HepG2 (cell line): ENCODE results near the gene POGK. TPM values are rescaled to one million over a fixed set of nuclear protein-coding genes. Genes with fewer than 3 reads are reported as not detected.

Source experiments
- ATAC-seq: fragments of 200-7000 bp; cut with Tn5 transposase; 3 replicates; pipeline ENCODE4 v1.9.1; 2020; ENCODE audit warnings: mild to moderate bottlenecking, moderate library complexity
- BruUV-seq: library from RNA; stranded (reverse); fragments of 400-500 nt; replicated peaks from 2 replicates; lab custom pipeline; 2021; lab: Mats Ljungman, UMichigan
- CTCF ChIA-PET: fragments of 300-600 bp; formaldehyde crosslinking; extraction: SDS; loops from one replicate; lab custom pipeline; 2021; ENCODE audit warnings: low total read pairs, inconsistent platforms, low intra/inter-chr PET ratio; lab: Yijun Ruan, JAX
- POLR2A ChIA-PET: fragments of 350-600 bp; sonication (Branson Sonifier 250); formaldehyde crosslinking; loops from one replicate; lab custom pipeline; 2020; ENCODE audit warnings: antibody characterized with exemption, inconsistent platforms; lab: Yijun Ruan, JAX
- DNase-seq: peaks from one replicate; pipeline ENCODE4 v3.0.0-alpha.2; 2015; ENCODE audit warnings: low spot score
- FAIRE-seq: peaks from 3 replicates; lab custom pipeline; 2011; peaks lifted over from hg19 to GRCh38; lab: Jason Lieb, UNC
- H2AFZ ChIP-seq: one replicate; pipeline ENCODE4 v1.6.1; 2011; ENCODE audit warnings: low read length, inconsistent platforms
- H3K27ac ChIP-seq: fragments of 300-600 bp; 3 replicates; pipeline ENCODE4 v1.8.0; 2011; ENCODE audit warnings: mixed run types, mild to moderate bottlenecking, mixed read lengths, low read length, inconsistent platforms; ENCODE audit not compliant: insufficient read depth; ENCODE audit errors: extremely low read length
- H3K27me3 ChIP-seq, 2 experiments: fragments of 200-600 bp in 1 of 2; 2 replicates in 1 of 2; 3 replicates in 1 of 2; pipeline versions ENCODE4 v1.6.0 to v1.8.0; 2011; ENCODE audit warnings: low read length in 2 of 2, mild to moderate bottlenecking in 2 of 2, moderate library complexity in 2 of 2, inconsistent platforms in 1 of 2; ENCODE audit not compliant: insufficient read depth in 2 of 2, control insufficient read depth in 1 of 2
- H3K36me3 ChIP-seq, 2 experiments: fragments of 200-600 bp in 1 of 2; replicated peaks in 1 of 2; 2 replicates in 1 of 2; 3 replicates in 1 of 2; pipeline versions ENCODE4 v1.5.1 to v1.8.0; 2011; ENCODE audit warnings: low read length in 2 of 2, inconsistent platforms in 1 of 2; ENCODE audit not compliant: insufficient read depth in 2 of 2, control insufficient read depth in 1 of 2
- H3K4me1 ChIP-seq: 2 replicates; pipeline ENCODE4 v1.5.1; 2012; ENCODE audit warnings: low read length, inconsistent platforms; ENCODE audit not compliant: insufficient read depth
- H3K4me2 ChIP-seq: 2 replicates; pipeline ENCODE4 v1.6.0; 2011; ENCODE audit warnings: low read depth, low read length, inconsistent platforms
- H3K4me3 ChIP-seq, 3 experiments: fragments of 200-600 bp in 1 of 3; sonication (generic), shearing (Covaris generic) in 1 of 3; replicated peaks in 1 of 3; 2 replicates each; pipeline ENCODE4 v1.5.1; 2011 to 2016; ENCODE audit warnings: low read length in 3 of 3, inconsistent platforms in 2 of 3, low read depth in 2 of 3, mild to moderate bottlenecking in 2 of 3, control low read depth in 1 of 3, mixed read lengths in 1 of 3; ENCODE audit not compliant: insufficient read depth in 1 of 3
- H3K79me2 ChIP-seq: one replicate; pipeline ENCODE4 v1.6.1; 2011; ENCODE audit warnings: low read length, inconsistent platforms; ENCODE audit not compliant: insufficient read depth
- H3K9ac ChIP-seq: 2 replicates; pipeline ENCODE4 v1.6.0; 2011; ENCODE audit warnings: mild to moderate bottlenecking, low read depth, low read length, inconsistent platforms; ENCODE audit not compliant: insufficient read depth
- H3K9me3 ChIP-seq: 2 replicates; pipeline ENCODE4 v1.5.1; 2012; ENCODE audit warnings: mild to moderate bottlenecking, low read length
- H4K20me1 ChIP-seq: 2 replicates; pipeline ENCODE4 v1.6.0; 2011; ENCODE audit warnings: inconsistent platforms, mild to moderate bottlenecking, low read length, moderate library complexity; ENCODE audit not compliant: insufficient read depth
- ATF7-NPFF ChIP-seq: sonication (generic); formaldehyde crosslinking; IDR thresholded peaks from 2 replicates; pipeline ENCODE4 v1.8.1; 2023; ENCODE audit warnings: mild to moderate bottlenecking, low read depth, missing genetic modification reagents, moderate library complexity
- CHD2 ChIP-seq: IDR thresholded peaks from 2 replicates; pipeline ENCODE4 v1.6.1; 2011; ENCODE audit warnings: low read depth, low read length, improper control_type of control experiment
- HCFC1 ChIP-seq: fragments of 150-350 bp; IDR thresholded peaks from 2 replicates; pipeline ENCODE4 v1.6.1; 2014; ENCODE audit warnings: low read depth, low read length
- HMG20B ChIP-seq: conservative IDR thresholded peaks from 2 replicates; pipeline ENCODE4 v1.6.1; 2016; ENCODE audit warnings: missing genetic modification reagents, missing compliant biosample characterization
- JDP2 ChIP-seq: sonication (generic); formaldehyde crosslinking; IDR thresholded peaks from 2 replicates; pipeline ENCODE4 v1.8.1; 2022; ENCODE audit warnings: missing genetic modification reagents, borderline replicate concordance
- MAF1 ChIP-seq: sonication (generic); formaldehyde crosslinking; IDR thresholded peaks from 2 replicates; pipeline ENCODE4 v1.5.0; 2020; ENCODE audit warnings: missing genetic modification reagents, borderline replicate concordance
- MBNL3 ChIP-seq: fragments of 250-450 bp; sonication (Bioruptor Pico); conservative IDR thresholded peaks from 2 replicates; pipeline ENCODE4 v1.8.0; 2022; ENCODE audit warnings: mild to moderate bottlenecking, inconsistent platforms
- PAX8 ChIP-seq: sonication (generic); formaldehyde crosslinking; IDR thresholded peaks from 2 replicates; pipeline ENCODE4 v1.8.0; 2022; ENCODE audit warnings: mild to moderate bottlenecking, missing genetic modification reagents, borderline replicate concordance
- RBM22 ChIP-seq: fragments of 200-400 bp; formaldehyde crosslinking; optimal IDR thresholded peaks from 2 replicates; pipeline ENCODE3; 2017; ENCODE audit warnings: mild to moderate bottlenecking, low read length, moderate library complexity
- RFX3 ChIP-seq: IDR thresholded peaks from 2 replicates; pipeline ENCODE4 v1.6.1; 2016; ENCODE audit warnings: missing biosample characterization, missing genetic modification reagents
- SOX5 ChIP-seq: IDR thresholded peaks from 2 replicates; pipeline ENCODE4 v1.6.1; 2016; ENCODE audit warnings: borderline replicate concordance
- USF2 ChIP-seq, 2 experiments: sonication (generic) in 1 of 2; formaldehyde crosslinking in 1 of 2; IDR thresholded peaks; 2 replicates each; pipeline versions ENCODE4 v1.5.1 to v1.6.1; 2011 to 2020; ENCODE audit warnings: borderline replicate concordance in 1 of 2, low read depth in 1 of 2, low read length in 1 of 2, mild to moderate bottlenecking in 1 of 2, missing genetic modification reagents in 1 of 2, moderate library complexity in 1 of 2
- ZNF235 ChIP-seq: sonication (generic); formaldehyde crosslinking; IDR thresholded peaks from 2 replicates; pipeline ENCODE4 v1.8.1; 2023; ENCODE audit warnings: mild to moderate bottlenecking, missing genetic modification reagents, borderline replicate concordance
- ZNF335 ChIP-seq: sonication (generic); formaldehyde crosslinking; IDR thresholded peaks from 2 replicates; pipeline ENCODE4 v1.4.0; 2020; ENCODE audit warnings: missing genetic modification reagents
- WGBS: methylation state at CpG from one replicate; pipeline ENCODE4 v1.1.6; 2017; ENCODE audit warnings: low lambda C conversion rate; 5-methylcytosine and 5-hydroxymethylcytosine counted together
- in situ Hi-C: cut with HindIII; loops from 2 replicates; pipeline ENCODE4 v1.10.0; 2017; ENCODE audit warnings: low pct_unique_long_range_greater_than_20kb; ENCODE audit not compliant: extremely low pct_ligation_motif_present
- intact Hi-C: fragments of 100-400 bp; cut with micrococcal nuclease; formaldehyde crosslinking; loops from one replicate; pipeline ENCODE4 v1.10.0; 2022; ENCODE audit not compliant: unreplicated experiment
- polyA plus RNA-seq, 8 experiments: library from polyadenylated mRNA; depleted of rRNA in 3 of 8; stranded (reverse) in 7 of 8; unstranded in 1 of 8; fragments of >200 nt; fragmentation: Illumina TruSeq in 4 of 8; extraction: Trizol in 4 of 8; gene quantifications; 2 replicates each; pipeline versions ENCODE4 v1.2.1 to v1.2.3, GENCODE V29; 2011 to 2016; ENCODE audit warnings: low read depth in 4 of 8, missing spikeins in 1 of 8, mixed read lengths in 1 of 8; ENCODE audit not compliant: insufficient read depth in 1 of 8
- total RNA-seq, 5 experiments: library from RNA; depleted of rRNA; stranded (reverse); fragments of >200 nt; fragmentation: Illumina TruSeq; extraction: Trizol; gene quantifications; 2 replicates each; pipeline ENCODE4 v1.2.3, GENCODE V29; 2016; ENCODE audit warnings: low read depth in 1 of 5
- TF ChIP-seq, protein P1 (sequence below): sonication (generic); formaldehyde crosslinking; IDR thresholded peaks from 2 replicates; pipeline ENCODE4 v1.8.0; 2022; ENCODE audit warnings: missing genetic modification reagents, low read depth, mild to moderate bottlenecking, borderline replicate concordance
- TF ChIP-seq, protein P2 (sequence below): IDR thresholded peaks from 2 replicates; pipeline ENCODE4 v1.6.1; 2016; ENCODE audit warnings: low read depth

POGK gene
- total and polyA plus RNA-seq, 2 of the 13 experiments (the other 11 are each of a cell fraction or from before 2014, with no cell fraction given) = 4.8 to 16.2 TPM

- TF ChIP-seq MBNL3 (CRISPR knock-in tag) (no peak), RBM22 (no peak)
Measured at GRCh38 chr1:166838766-166839599, at the start of gene POGK (continued).

DNA sequence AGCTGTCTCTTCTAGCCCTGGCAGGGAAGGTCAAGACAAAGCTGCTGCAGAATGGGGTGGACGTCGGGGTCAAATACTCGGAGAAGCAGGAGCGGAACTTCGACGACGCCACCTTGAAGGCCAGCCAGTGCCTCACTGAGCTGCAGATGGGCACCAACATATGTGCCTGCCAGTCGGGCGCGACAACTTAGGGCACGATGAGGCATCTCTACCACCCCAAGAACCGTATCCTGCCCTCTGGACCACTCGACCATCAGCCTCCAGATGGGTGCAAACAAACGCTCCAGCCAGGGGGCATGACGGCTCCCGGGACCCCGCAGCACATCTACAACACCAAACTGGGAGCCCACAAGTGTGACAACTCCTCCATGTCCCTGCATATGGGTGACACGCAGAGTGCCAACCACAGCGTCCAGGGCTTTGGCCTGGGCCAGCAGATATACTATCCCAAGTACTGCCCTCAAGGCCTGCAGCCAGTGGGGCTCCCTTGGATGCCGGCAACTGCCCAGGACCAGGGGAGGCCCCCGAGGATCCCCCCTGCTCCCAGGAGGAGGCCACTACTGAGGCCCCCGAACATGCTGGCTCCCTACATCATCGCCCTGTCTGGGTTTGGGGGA lies 42.5 kb upstream of the POGK start:
- intact Hi-C loops = no loop called here
- Histone ChIP-seq H3K36me3 (no peaks in the 10 kb centered on the region), H4K20me1 (no peaks in the 10 kb centered on the region), H2AFZ (no peak overlapping the region), H3K9ac (no peak overlapping the region), H3K4me2 (no peak overlapping the region), H3K9me3 (no peaks in the 10 kb centered on the region), H3K4me1 (no peaks in the 10 kb centered on the region), H3K27me3 (0 out of 5 replicates have a peak, but pooled peaks cover 0 to 5% of the 10 kb centered on the region in 2 experiments), H3K27ac (no peak overlapping the region)
- in situ Hi-C loops = no loop called here
- CTCF ChIA-PET = no interaction called here
- FAIRE-seq (no peak), ATAC-seq (no peak), DNase-seq (no peak)
- no TSS peak for BruUV-seq
- POLR2A ChIA-PET = no interaction called here
- TF ChIP-seq ZNF235 (CRISPR knock-in tag) (no peak), MAF1 (no peak), HCFC1 (no peak), ZNF335 (CRISPR knock-in tag) (no peak), RFX3 (CRISPR knock-in tag) (no peak), PAX8 (no peak), SOX5 (no peak), CHD2 (no peak), JDP2 (CRISPR knock-in tag) (no peak), USF2 (IDR thresholded peaks at IDR 0.05; ENCODE audit: low read depth, low read length) (no peak), USF2 (CRISPR knock-in tag; IDR thresholded peaks at IDR 0.05; ENCODE audit: borderline replicate concordance) (no peak), HMG20B (CRISPR knock-in tag) (no peak), ATF7-NPFF (CRISPR knock-in tag) (no peak)
- TF ChIP-seq, protein P1, sequence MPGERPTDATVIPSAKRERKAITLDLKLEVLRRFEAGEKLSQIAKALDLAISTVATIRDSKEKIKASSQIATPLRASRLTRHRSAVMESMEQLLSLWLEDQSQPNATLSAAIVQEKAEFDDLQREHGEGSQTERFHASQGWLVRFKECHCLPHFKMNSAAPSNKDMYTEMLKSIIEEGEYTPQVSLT (CRISPR knock-in tag) = no peak
- TF ChIP-seq, protein P2, sequence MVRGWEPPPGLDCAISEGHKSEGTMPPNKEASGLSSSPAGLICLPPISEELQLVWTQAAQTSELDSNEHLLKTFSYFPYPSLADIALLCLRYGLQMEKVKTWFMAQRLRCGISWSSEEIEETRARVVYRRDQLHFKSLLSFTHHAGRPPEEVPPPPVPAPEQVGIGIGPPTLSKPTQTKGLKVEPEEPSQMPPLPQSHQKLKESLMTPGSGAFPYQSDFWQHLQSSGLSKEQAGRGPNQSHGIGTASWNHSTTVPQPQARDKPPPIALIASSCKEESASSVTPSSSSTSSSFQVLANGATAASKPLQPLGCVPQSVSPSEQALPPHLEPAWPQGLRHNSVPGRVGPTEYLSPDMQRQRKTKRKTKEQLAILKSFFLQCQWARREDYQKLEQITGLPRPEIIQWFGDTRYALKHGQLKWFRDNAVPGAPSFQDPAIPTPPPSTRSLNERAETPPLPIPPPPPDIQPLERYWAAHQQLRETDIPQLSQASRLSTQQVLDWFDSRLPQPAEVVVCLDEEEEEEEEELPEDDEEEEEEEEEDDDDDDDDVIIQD (CRISPR knock-in tag) = no peak
- TF ChIP-seq, all 625 proteins: peak for 0
- 61% methylated on average over 13 of the region's 23 CpGs for WGBS
- H3K79me2 ChIP-seq = no peaks in the 10 kb centered on the region
- no peak overlapping the region for H3K4me3 ChIP-seq
